PC-3 (cell line): ENCODE results near the gene TRNP1.

Experiments
- CTCF ChIP-seq: fragments of 300-600 bp; sonication (generic); conservative IDR thresholded peaks from 2 replicates; pipeline ENCODE4 v1.5.1; 2017; ENCODE audit warnings: antibody characterized with exemption, low read depth, mild to moderate bottlenecking, low read length
- EZH2phosphoT487 ChIP-seq: fragments of 300-600 bp; sonication (generic); IDR thresholded peaks from 2 replicates; pipeline ENCODE4 v1.6.1; 2018; ENCODE audit warnings: mild to moderate bottlenecking, antibody characterized with exemption, low read length, borderline replicate concordance

GRCh38 chr1:27001570-27002360 is 8.3 kb downstream of the TRNP1 start:
- TF ChIP-seq EZH2phosphoT487, result no peak
- no peak for TF ChIP-seq CTCF
